GM21619 (cell line): ENCODE results near the gene NUDT2.
"Not testable (repeated sequence)": the region's sequence is repeated elsewhere in the genome, so short reads cannot be mapped to it uniquely, and the experiment has no call there.

Experiments
- ATAC-seq: cut with Tn5 transposase; IDR thresholded peaks from one replicate; pipeline ENCODE4 v1.9.1; 2021; ENCODE audit not compliant: unreplicated experiment

NUDT2 gene

DNA sequence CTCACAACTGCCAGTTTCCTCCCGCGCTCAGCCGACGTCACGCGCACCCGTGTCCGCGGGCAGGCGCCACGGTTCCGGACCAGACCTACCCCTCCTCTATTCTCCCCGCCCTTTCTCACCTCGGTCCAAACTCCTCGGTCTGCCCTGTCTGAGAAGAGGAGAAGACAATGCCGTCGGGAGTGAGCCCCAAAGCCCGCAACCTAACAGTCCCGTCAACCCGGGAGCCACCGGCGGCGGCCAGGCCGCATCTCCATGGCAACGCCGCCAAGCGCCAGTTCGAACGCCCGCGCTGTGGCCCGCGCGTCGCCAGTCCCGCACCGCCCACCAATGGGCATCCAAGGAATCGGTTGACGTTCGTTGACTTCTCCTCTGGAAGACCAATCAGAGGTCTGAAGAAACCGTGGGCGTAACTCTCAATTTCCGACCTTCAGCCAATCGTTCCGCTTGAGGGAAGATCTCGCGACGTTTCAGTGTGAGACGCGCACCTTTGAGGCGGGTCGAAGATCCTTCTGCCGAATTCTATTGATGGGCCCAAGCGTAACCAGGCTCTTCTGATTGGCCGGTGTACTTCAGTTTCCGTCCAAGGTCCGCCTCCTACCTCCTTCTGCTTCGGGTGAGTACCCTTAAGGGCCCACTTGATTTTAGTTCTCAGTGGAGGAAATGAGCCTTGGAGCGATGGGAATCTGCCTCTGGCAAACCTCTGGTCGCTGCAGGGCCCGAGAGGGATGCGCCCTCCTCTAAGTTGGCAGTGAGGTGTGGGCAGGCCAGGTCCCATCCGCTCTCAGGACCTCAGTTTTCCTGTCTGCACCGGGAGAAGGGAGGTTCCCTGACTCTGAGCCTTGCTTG lies at the start of gene NUDT2, which contains the start of gene KIF24:
Gene NUDT2 (plus strand): TSS at position 583 of the 846 bp plus-strand sequence. CDS start 9,471 bp downstream, outside the sequence.
Gene KIF24 (minus strand): TSS at position 282 of the 846 bp plus-strand sequence. CDS start 17,922 bp downstream, outside the sequence.
- ATAC-seq: peak; percentile 96

DNA sequence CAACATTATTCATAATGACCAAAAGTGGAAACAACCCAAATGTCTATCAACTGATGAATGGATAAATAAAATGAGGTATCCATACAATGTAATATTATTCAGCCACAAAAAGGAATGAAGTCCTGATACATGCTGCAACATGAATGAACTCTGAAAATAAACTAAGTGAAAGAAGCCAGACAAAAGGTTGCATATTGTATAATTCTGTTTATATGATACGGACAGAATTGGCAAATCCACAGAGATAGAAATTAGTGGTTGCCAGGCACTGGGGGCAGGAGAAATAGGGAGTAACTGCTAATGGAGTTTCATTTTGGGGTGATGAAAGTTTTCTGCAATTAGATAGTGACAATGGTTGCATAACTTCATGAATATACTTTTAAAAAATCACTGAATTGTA lies 47.3 kb upstream of the NUDT2 start:
- ATAC-seq: no peak

DNA sequence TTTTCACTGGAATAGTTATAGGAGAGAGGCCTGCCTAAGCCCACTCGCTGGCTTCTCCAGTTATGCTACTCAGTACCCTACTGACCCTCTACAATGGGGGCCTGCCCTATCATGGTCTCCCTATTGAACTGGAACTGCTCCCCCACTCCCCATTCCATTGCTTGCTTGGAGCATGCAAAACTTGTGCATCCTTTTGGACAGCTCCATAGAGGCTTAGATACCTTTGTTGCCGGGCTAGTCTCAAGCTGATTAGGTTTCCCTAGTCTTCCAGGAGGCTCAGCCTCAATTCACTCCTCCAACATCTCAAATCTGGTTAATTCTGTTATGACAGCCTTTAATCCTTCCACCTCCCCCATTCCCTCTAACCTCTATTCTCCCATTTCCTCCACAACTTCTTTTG lies 40.2 kb upstream of the NUDT2 start:
- ATAC-seq: no peak

DNA sequence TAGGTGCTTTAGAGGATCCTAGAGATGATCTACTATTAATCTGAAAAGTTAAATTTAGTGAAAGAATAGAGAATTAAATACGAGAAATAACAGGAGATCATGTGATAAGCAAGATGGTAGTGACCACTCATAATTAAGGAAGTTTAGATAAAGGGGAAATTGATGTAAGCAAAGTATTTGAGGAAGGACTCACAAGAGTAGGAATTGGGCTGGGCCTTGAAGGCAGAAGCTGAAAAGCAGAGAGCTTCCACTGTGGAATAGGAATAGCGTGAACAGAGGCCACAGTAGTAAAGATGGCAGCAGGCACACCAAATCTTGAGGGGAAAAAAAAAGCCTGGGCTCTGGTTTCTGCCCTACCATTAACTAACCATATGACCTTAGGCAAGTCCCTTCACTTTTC lies 38.3 kb upstream of the NUDT2 start:
- no peak for ATAC-seq

DNA sequence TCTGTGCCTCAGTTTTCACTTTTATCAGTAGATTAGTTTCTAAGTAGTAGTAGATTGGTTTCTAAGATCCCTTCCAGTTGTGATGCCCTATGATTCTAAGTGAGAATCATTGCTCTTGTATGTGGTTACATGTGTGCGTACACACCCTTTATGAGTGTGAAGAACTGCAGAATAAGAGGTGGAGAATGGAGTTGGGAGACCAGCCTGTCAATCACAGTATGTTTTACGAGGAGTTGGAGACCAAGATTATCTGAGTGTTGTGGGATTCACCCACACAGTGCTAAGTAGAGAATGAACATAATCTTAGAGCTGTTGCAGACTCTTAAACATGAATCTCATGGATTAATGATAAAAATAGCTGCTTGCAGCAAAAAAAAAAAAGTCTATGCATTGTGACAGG lies 37.9 kb upstream of the NUDT2 start:
- no peak for ATAC-seq

DNA sequence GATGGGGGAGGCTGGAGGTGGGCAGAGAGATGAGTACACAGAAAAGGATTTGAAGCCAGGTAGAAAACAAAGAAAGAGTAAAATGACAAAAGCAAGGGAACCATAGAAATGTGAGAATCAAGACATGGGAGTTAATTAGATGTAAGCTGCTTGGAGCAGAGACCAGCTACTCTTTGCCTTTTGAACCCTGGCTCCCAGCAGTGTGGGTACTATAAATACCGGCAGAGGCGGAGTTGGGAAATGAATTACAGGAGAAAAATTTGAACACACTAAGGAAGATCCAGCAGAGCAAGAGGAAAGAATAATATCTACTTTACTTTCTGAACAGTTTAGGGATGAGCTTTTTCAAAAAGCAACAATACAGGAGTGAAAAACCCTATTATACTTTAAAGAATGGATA lies 36.8 kb upstream of the NUDT2 start:
- no peak for ATAC-seq

DNA sequence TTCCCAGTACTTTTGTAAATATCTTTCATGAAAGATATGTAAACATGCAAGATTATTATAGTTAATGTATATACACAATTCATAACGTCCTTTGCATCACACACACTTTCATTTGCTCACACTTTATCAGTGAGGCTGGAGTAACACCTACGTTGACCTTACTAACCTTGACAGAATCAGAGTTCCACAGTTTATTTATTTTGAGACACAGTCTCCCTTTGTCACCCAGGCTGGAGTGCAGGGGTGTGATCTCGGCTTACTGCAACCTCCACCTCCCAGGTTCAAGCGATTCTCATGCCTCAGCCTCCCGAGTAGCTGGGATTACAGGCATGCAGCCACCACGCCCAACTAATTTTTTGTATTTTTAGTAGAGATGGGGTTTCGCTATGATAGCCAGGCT lies 28.3 kb upstream of the NUDT2 start:
- not testable (repeated sequence) for ATAC-seq

DNA sequence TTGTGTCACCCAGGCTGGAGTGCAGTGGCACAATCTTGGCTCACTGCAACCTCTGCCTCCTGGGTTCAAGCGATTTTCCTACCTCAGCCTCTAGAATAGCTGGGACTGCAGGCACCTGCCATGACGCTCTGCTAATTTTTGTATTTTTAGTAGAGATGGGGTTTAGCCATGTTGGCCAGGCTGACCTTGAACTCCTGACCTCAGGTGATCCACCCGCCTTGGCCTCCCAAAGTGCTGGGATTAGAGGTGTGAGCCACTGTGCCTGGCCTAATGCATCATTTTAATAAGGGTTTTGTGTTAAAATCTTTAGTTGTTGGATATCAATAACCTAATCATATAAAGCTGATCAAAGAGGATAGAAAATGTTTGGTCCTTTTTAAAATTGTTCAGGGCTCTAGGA lies 21.1 kb upstream of the NUDT2 start:
- not testable (repeated sequence) for ATAC-seq

DNA sequence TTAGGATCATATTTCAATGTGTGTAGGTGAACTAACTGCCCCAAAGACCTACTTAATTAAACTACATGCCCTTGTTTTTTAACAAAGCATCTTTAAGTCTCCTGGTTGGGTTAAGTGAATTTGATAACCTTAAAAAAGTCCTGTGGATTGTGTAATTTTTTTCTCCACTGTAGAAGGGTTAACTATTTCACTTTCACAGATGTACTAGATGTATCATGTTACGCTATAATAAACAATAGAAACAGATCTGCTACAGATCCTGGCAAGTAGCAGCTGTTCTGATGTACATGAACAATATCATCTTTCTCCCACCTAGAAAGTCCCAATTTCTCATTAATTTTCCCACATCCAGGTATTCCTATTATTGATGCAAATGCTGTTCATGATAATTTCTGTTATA lies 19.2 kb upstream of the NUDT2 start:
- ATAC-seq: no peak

DNA sequence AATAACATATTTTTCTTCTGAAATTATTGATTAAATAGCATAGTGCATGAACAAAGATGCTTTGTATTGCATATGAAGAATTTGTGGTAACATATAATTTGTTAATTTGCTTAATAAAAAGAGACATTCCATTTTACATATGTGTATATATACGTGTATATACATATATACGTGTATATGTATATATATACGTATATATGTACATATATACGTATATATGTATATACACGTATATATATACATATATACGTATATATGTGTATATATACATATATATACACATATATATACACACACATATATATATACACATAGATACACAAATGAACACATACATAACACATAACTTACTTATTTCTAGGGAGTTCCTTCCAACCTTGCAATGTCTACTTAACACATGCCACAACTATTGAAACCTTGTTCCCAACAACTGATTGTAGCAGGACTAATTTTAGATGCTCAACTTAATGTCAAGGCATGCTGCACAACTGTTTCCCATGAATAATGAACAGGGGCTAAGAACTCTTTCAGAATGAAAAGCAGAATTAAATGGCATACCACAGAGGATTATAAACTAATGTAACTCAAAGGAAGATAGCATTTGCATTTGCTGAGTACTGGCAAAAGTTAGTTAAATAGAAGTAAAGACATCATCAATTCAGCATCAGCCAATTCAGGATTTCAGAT lies 17.7 kb upstream of the NUDT2 start:
- no peak for ATAC-seq

DNA sequence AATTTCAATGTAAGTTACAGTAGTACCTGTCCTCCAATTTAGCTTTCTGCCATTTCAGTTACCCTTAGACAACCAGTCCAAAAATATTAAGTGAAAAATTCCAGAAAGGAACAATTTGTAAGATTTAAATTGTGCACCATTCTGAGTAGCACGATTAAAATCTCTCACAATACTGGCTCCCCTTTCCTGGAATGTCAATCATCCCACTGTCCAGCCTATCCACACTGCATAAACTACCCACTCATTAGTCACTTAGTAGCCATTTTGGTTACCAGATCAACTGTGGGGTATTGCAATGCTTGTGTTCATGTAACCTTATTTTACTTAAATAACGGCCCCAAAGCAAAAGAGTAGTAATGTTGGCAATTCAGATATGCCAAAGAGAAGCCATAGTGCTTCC lies 11.9 kb upstream of the NUDT2 start:
- ATAC-seq: no peak

DNA sequence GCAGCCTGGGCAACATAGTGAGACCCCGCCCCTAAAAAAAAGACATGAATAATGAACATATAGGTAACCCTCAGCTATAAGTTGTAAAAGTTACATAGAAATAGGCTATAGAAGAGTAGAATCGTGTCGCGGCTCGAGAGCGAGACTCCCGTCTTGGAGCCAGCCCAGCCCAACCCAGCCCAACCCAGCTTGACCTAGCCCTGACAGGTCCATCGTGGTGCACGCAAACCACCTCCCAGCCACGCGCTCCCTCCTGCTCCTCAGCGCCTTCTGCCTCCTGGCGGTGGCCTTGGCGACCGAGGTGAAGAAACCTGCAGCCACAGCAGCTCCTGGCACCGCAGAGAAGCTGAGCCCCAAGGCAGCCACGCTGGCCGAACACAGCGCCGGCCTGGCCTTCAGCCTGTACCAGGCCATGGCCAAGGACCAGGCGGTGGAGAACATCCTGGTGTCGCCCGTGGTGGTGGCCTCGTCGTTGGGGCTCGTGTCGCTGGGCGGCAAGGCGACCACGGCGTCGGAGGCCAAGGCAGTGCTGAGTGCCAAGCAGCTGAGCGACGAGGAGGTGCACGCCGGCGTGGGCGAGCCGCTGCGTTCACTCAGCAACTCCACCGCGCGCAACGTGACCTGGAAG lies 11.1 kb upstream of the NUDT2 start:
- no peak for ATAC-seq

DNA sequence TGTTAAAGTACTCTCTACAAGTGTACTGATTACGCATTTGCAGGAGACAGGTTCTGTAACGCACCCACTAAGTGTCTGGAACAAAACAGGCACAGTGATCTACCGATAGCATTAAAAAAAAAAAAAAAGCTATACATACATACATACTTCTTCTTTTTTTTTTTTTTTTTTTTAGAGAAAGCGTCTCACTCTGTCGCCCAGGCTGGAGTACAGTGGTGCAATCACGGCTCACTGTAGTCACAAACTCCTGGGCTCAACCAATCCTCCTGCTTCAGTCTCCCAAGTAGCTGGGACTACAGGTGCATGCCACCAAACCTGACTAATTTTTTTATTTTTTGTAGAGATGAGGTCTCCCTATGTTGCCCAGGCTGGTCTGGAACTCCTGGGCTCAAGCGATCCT lies 7.9 kb upstream of the NUDT2 start:
- no peak for ATAC-seq

DNA sequence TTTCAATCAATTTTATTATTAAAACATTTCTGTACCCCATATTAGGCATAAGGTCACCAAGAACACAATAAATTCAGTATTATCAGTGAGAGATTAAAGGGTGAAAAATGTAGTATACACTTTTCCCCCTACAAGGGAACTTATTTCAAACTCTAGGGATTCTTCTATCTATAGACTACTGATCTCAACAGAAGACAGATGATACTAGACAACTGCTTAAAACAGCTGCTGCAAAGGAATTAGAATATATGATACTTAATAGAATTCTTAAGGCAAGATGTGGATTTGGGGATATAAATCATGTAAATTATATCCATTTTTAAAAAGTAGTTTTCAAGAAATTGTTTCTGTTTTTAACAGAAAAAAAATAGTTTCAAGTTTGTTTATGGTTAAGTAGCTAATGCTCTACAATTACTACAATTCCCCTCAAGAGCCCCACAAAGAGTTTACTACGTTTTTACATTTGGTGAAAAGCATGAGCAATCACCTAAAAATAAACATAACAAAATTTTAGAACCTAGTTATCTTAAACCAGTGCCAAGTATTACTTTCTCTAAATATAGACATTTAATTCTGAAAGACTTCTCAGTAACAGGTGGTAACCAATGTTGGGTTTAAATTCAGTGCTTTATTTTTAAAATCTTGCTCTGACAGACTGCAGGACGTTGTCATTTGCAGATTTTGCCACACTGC lies 6.3 kb upstream of the NUDT2 start:
- no peak for ATAC-seq

DNA sequence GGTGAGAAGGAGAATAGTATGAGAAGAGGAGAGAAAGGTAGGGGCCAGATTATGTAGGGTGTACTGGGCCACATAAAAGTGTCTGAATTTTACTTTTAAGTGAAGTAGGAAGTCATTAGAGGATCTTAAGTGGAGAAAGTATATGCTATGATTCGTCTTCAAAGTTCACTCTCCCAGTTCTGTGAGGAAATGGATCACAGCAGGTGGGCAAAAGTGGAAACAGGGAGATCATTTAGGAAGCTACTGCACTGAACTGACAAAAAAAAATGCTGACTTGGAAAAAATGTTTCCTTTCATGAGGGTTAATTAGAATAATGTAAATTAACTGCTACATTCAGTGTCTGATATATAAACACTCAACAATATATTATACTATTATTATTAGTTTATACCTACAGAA lies 2.7 kb upstream of the NUDT2 start:
- no peak for ATAC-seq

DNA sequence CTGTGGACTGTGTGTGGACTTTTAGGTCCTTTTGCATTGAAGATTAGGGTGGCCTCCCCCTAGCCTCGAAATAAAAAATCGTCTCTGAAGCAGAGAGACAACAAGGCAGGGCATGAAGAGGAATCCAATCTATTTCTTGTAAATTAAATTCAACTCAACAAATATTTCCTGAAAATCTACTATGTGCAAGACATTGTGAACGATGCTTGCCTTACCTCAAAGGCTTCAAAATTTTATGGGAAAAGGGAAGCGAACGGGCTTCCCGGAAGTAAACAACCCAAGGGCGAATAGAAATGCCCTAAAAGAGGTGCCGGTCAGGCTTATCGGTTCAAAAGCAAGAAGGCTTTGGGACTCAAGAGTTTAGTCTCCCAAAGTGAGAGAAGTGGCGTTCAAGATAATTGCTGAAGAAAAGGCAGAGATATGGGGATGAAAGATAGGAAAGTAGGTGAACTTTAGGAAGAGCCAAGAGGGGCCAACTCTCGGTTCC lies 826 bp upstream of the NUDT2 start:
- no peak for ATAC-seq

DNA sequence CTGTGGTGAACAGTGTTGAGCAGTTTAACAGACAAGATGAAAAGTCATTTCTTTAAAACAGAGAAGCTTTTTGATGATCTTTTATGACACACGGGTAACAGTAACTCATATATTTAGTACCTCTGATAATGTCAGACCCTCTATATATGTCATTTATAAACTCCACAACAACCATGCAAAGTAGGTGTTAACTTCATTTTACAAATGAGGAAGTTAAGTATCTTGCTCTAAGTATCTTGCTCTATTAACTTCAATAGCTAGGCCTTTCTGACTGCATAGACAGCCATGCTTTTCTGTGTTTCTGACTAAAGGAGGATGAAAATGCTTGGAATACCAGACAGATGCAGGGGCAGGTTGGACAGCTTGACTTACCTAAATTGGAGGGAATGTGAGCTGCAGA lies 1.8 kb downstream of the NUDT2 start:
- ATAC-seq: no peak

DNA sequence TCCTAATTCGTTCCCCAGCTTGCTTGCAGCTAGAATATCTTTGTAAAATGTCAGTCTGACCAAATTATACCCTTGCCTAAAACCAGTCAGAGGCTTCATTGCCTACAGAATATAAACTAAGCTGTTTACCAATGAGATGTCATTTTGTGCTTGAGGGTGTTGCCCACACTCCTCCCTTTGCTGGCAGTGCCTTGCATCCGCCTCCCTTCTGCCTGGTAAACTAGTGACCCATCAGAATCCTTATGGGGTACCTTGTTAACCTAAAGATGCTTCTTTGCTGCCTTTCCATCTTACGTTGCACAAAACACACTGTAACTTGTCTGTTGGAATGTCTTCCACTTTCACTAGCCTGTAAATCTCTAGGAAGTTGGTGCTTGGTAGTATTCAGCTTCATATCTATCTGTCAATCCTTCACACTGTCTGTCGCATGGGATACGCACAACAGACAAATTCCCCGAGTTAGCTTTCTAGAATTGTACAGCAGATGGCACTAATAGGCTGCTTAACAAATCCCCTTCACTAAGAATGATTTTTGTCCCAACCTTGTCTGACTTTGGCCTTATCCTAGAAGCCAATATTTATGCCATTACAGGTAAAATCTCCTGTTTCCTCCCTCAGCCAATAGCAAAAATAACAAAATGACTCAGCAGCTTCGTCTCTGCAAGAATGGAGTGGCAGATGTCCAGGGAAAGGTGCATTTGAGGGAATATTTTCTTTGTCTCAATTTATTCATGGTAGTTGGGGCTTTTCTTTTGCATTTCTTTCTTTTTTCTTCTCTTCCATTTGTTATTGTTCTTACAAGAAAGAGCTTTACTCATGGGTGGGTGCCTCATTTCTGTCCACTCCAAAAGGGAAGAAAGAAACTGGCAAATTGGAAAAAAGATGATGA lies 3.0 kb downstream of the NUDT2 start:
- ATAC-seq: no peak

DNA sequence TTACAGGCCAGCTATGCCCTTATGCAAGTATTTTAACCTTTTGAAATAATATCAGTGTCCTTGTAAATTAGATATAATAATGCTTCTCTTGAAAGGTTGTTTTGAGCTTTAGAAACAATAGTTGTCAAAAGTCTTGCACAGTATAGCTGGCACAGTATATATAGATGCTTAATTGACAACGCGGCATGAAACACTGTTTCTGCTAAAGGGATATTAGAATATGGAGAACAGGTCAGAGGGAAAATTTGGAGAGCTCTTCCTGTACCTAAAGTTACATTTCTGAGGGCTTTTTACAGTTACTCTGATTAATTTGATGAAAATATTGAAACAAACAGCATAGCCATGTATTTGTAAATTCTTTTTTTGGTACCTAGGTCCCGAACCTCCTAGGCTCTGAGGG lies 4.5 kb downstream of the NUDT2 start:
- no peak for ATAC-seq

DNA sequence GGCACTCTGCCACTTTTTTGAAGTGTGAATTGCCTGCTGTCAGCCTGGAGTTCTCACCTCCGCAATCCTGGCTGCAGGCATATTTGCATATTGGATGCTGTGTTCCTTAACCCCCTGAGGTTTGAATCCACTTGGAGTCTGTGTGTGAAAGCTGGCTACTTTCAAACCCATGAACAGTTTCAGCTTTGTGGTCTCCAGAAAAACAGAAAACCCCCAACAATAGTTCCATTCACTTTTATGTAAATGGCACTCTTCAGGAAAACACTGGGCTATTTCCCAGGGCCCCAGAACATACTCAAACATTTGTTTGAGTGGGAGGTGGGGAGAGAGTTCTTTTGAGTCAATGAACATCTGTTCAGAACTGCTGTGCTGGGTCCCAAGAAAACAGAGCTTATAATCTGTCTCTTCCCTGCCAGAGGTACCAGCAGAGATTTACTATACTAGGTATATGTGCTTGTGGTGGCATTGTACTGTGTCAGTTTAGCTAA lies 5.0 kb downstream of the NUDT2 start:
- ATAC-seq: no peak
